ENCODE measurements around the gene ANGPTL2.

The ANGPTL2 gene

DNA sequence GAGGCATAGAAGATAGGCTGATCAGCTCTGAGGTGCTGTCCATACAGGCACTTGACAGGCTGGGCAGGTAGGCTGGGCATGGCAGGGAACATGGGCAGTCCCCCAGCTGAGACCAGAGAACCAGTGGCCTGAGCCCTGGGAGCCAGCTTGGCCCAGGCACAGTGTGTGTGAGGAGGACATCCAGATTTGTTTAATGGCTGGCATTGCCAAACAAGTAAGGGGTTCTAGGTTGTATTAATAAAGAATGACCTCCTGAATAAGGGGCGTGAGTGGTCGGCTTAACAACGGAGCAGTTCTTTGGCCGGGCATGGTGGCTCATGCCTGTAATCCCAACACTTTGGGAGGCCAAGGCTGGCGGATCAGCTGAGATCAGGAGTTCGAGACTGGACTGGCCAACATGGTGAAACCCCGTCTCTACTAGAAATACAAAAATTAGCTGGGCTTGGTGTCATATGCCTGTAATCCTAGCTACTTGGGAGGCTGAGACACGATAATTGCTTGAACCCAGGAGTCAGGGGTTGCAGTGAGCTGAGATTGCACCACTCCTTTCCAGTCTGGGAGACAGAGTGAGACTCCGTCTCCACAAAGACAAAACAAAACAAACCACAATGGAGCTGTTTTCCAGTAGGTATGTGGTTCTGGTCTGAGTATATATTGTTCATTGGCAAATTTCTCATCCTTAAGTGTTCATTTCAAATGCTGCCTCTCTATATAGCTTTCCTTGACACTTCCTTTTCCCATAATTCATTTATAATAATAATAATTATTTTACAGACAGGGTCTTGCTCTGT is 56.2 kb downstream of the ANGPTL2 start:
- TF ChIP-seq POLR2A (IDR thresholded peaks at IDR 0.05; ENCODE audit: low read length) (no peak), GATA1 (IDR thresholded peaks at IDR 0.05; ENCODE audit: low read depth, low read length) (no peak)

DNA sequence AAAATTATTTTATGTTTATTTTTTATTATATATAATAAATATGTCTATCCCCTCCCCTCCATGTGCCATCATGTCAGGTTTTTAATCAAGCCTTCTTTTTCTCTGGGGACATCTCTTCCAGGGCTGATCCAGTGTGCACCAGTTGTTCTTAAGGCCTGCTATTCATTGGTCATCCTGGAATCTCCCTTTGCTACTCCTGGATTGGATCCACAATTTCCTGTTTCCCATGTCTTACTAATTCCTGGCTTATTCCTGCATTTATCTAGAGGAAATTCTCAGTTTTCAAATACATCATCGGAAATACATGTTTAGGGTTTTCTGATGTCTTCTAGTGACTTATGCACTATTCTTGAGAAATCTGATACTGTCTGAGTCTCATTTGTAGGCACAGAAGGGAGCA is 56.8 kb downstream of the ANGPTL2 start:
- no peak for DNase-seq
- TF ChIP-seq GATA1 (IDR thresholded peaks at IDR 0.05; ENCODE audit: low read depth, low read length) (no peak), POLR2A (IDR thresholded peaks at IDR 0.05; ENCODE audit: low read length) (no peak)

More for the DNA sequence above, 56.2 kb downstream of the ANGPTL2 start:
- DNase-seq, result no peak

DNA sequence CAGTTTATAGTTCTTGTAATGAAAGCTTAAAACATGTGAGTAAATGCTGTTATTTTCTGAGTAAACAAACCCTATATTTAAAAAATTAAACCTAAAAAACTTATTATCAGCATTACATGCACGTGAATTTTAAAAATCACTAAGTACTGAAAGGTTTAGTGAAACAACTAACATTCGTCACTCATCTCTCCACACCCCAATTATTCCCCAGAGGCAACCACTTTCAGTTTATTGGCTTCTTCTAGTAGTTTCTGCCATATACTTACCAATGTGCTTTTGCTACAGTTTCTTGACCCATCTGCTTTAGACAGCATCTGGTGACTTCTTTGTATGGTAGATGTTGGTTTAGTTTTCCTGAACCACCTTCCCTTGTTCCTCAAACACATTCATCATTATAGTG is 58.1 kb downstream of the ANGPTL2 start:
- TF ChIP-seq GATA1 (IDR thresholded peaks at IDR 0.05; ENCODE audit: low read depth, low read length) (no peak), POLR2A (IDR thresholded peaks at IDR 0.05; ENCODE audit: low read length) (no peak)
- DNase-seq, result no peak

DNA sequence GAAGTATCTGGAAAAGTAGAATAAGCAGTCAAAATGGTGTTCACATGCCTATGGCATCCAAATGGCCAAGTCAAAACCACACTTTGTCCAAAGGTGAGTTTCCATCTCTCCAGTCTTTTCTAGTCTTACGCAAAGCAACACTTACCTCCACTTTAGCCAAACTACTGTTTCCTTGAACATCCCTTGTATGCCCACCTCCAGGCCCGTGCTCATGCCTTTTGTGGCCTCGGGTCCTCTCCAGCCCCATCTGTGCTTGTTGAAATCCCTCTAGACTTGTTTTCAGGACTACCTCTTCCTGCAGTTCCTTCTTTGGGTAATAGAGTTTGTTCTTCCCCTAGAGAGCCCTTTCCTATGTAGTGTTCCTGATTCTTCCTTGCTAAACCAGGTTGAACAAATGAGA is 61.0 kb downstream of the ANGPTL2 start:
- DNase-seq, result no peak
- TF ChIP-seq POLR2A (IDR thresholded peaks at IDR 0.05; ENCODE audit: low read length) (no peak), GATA1 (IDR thresholded peaks at IDR 0.05; ENCODE audit: low read depth, low read length) (no peak)

DNA sequence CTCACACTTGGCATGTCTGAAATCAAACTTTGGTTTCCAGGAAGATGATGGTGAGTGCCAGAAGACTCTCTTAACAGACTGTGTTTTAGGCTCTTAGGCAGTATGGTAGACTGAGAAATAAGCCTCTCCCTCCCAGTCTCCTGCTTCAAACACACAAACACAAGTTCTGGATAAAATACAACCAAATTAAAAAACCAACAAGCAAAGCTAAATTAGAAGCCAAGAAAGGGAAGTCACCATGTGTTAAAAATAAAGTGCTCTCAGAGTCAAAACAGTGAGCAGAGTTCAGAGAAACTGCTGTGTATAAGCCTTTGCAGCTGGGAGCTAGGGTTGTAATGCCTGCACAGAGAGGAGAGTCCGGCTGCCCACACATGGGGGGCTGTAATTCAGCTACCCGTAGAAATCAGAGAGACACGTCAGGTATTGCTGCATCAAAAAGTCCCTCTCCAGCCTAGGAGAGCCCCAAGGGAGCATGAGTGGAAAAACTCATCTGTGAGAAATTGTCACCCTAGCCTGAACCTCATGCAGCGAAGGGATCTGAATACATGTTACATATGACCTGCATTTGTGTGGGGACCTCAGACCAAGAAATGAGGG is 62.6 kb downstream of the ANGPTL2 start:
- no peak for TF ChIP-seq POLR2A (IDR thresholded peaks at IDR 0.05; ENCODE audit: low read length)
- DNase-seq, result no peak

DNA sequence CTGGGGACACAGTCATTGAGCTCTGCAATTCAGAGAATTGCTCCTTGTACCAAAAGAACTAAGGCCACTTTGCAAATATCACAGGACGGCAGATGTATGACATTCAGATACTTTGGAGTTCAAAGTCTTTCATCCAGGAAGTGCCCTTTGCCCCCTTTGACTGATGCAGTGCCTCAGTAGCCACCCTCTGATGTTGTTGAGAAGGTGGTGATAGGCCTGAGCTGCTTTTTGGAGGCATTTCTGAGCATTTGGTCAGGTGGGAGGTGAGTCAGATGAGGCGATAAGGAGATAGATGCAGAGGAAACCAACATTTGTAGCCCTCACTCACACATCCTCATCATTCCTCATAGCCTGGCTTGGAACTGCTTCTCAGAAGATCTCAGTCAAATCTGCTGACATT is 63.4 kb downstream of the ANGPTL2 start:
- no peak for DNase-seq
- TF ChIP-seq GATA1 (IDR thresholded peaks at IDR 0.05; ENCODE audit: low read depth, low read length) (no peak), POLR2A (IDR thresholded peaks at IDR 0.05; ENCODE audit: low read length) (no peak)

DNA sequence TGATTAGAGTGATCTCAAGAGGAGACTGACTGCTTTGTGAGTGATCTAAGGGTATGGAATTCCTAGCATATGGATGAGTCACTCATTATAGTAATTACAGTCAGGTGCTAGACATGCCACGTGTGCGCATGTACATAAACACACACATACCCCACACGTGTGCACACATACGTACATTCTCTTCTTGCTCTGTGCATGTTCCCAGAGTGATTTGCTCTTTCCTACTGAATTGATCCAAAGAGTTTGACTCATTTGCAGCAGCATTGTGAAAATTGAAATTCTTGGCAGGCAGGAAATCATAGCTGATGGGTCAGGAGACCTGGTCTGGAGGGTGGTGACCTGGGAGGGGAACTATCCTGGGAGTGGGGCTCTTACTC is 63.8 kb downstream of the ANGPTL2 start:
- no peak for TF ChIP-seq POLR2A (IDR thresholded peaks at IDR 0.05; ENCODE audit: low read length)
- no peak for TF ChIP-seq GATA1 (IDR thresholded peaks at IDR 0.05; ENCODE audit: low read depth, low read length)
- no peak for DNase-seq

DNA sequence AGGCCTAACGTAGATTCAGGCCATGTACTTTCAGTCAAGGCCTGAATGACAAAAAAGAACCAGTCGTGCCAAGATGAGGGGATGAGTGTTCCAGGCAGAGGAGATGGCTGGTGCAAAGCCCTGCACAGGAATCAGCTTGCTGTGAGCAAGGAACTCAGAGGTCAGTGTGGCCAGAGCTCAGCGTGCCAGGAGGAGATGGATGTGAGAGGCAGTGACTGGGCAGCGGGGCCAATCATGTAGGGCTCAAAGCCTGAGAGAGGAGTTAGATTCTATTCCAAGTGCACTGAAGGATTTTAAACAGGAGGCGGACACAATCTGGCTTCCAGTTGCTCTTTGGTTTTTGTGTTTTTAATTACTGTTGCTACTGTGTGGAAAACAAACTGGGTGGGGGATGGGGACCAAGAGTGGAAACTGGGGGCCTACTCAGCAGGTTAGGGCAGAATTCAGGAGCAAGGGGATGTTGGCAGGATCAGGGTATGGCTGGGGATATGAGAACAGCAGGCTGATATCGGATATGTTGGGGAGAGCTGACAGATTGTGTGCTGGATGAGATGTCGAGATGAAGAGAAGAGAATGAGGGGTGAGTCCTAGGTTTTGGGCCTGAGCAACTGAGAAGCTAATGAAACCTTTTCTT is 64.3 kb downstream of the ANGPTL2 start:
- DNase-seq, result no peak
- TF ChIP-seq POLR2A (IDR thresholded peaks at IDR 0.05; ENCODE audit: low read length) (no peak), GATA1 (IDR thresholded peaks at IDR 0.05; ENCODE audit: low read depth, low read length) (no peak)

DNA sequence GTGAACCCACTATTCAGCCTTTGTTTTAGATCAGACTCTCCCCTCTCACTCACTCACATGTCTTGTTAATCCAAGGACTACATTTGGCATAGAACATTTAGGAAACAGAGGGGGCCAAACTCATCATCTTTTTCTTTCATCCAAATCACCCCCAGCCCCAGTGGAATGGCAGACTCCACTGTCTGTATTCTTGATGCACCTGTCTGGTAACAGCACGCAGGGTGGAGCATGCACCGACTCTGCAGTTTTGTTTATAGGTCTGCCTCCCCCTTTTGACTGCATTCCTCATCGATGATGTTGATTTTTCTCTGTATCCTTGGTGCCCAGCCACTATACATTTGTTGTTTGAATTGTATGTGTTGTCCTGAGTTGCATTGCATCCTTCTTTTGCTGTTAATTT is 66.0 kb downstream of the ANGPTL2 start:
- DNase-seq, result no peak
- TF ChIP-seq GATA1 (IDR thresholded peaks at IDR 0.05; ENCODE audit: low read depth, low read length) (no peak), POLR2A (IDR thresholded peaks at IDR 0.05; ENCODE audit: low read length) (no peak)

DNA sequence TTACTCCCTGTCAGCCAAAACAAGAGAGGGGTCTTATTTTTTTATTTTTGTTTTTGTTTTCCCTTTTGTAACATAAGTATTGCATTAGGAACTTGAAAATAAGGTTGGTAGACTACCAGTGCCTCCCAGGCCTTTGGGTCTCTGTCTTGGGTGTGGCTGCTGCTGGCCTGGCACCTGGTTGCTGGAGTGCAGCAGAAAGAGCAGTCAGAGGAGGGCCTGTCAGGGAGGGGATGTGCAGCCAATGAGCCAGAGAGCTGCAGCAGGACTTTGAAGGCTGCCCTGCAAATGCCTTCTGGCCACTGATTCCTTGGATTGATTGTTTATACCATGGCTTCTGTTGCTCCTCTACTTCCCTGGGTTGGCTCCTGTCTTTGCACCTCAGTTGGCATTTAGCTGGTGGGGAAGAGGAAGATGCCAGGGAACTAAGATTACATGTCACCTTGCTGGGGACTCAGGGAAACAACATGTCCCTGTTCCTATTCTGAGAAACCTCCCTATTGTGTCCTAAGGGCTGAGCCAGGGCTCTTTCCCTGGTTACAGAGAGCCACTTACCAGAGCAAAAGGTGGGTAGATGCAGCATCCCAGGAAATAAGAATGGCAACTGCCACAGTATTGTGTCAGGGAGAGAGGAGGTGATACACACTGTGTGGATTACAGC is 66.6 kb downstream of the ANGPTL2 start:
- no peak for TF ChIP-seq GATA1 (IDR thresholded peaks at IDR 0.05; ENCODE audit: low read depth, low read length)
- TF ChIP-seq POLR2A (IDR thresholded peaks at IDR 0.05; ENCODE audit: low read length), result no peak
- no peak for DNase-seq

DNA sequence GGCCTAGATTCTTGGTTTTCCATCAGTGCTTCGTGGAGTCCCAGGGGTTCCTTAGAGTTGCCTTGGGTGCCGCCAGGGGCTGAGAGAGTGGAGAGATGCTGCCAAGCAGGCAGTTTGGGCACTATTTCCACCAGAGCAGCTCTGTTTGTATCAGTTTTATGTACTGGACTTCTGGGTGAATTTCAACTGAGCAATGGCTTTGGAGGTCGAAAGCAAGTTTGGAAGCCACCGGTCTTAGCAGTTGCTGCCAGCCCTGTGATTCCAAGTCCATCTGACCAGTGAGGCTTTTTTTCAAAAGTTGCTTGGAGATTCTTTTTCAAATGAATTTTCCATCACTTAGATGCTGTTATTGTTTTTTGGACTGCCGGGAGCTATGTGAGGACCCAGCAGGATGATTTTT is 68.5 kb downstream of the ANGPTL2 start:
- DNase-seq, result no peak
- TF ChIP-seq POLR2A (IDR thresholded peaks at IDR 0.05; ENCODE audit: low read length), result no peak
- TF ChIP-seq GATA1 (IDR thresholded peaks at IDR 0.05; ENCODE audit: low read depth, low read length), result no peak

DNA sequence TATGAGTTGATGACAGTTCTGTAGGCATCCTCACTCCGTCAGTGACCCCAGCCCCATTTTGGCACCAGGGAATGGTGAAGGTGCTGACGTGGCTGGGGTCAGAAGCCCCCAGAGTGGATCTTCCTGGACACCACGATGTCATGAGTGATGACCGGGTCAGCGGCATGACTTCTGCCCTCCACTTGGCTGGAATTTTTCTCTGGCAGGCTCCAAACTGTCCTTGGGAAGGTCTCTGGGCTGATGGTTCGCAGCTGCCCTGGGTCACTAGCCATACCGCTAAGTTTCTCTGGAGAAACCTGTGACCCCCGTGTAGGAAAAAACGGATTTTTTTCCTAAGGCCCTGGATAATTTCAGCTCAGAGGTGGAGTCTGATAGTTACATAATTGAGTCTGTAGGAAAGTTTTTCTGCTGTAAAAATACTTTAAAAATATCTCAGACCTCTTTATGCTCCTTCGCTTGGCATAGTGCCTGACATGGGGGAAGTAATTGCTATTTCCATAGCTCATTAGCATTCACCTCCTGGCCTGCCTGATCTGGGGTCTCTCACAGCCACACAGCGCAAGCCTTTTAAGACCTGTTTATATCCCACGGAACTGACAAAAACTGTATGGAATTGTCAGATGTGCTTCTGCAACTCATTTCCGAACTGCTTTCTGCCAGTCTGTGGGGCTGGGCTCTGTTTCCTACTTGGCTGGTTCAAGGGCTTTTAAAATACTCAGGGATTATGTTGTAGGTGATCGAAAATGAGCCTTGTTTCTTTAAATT is 69.2 kb downstream of the ANGPTL2 start:
- TF ChIP-seq GATA1 (IDR thresholded peaks at IDR 0.05; ENCODE audit: low read depth, low read length), result no peak
- TF ChIP-seq POLR2A (IDR thresholded peaks at IDR 0.05; ENCODE audit: low read length), result no peak
- DNase-seq, result no peak

DNA sequence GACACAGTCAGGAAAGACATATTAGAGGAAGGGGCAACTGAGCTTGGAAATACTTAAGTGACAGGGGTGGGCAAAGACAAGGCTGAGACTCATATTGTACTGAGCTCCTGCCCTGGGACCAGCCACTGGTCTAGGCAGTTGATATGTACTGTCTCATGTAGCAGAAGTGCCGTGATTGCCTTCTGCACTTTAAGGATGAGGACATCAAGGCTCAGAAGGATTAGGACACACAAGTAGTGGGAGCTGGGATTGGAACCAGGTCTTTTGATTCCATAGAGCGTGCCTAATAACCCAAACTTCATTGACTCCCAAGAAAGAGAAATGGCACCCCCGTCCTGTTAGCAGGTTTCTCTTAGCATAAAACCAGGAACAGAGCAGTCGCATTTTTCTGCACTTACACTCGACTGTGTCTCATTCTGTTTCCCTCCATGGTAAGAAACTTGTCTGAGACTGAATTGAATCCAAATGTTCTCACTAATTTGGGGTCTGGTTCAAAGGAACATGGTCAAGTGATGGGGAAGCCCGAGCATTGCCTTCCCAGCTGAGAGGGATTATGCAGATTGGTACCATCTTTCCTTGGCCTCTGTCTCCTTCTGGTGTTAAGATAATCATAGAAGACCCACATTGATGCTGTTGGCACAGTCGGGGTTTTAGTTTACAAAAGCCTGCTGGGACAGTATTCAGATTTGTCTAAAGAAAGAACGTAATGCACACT is 70.4 kb downstream of the ANGPTL2 start:
- no peak for TF ChIP-seq POLR2A (IDR thresholded peaks at IDR 0.05; ENCODE audit: low read length)
- no peak for TF ChIP-seq GATA1 (IDR thresholded peaks at IDR 0.05; ENCODE audit: low read depth, low read length)
- DNase-seq, result no peak

All from erythroblast (primary cell).